HG03378 (cell line): ENCODE measurements around the gene RPS6KB2.

Source experiments
- ATAC-seq: cut with Tn5 transposase; IDR thresholded peaks from one replicate; pipeline ENCODE4 v1.9.1; 2021; ENCODE audit warnings: mild to moderate bottlenecking, moderate library complexity; ENCODE audit not compliant: unreplicated experiment

Gene RPS6KB2

GRCh38 chr11:67441098-67441563, 12.8 kb downstream of the RPS6KB2 start:
- no peak for ATAC-seq

GRCh38 chr11:67441731-67442351, 13.5 kb downstream of the RPS6KB2 start:
- no peak for ATAC-seq

DNA sequence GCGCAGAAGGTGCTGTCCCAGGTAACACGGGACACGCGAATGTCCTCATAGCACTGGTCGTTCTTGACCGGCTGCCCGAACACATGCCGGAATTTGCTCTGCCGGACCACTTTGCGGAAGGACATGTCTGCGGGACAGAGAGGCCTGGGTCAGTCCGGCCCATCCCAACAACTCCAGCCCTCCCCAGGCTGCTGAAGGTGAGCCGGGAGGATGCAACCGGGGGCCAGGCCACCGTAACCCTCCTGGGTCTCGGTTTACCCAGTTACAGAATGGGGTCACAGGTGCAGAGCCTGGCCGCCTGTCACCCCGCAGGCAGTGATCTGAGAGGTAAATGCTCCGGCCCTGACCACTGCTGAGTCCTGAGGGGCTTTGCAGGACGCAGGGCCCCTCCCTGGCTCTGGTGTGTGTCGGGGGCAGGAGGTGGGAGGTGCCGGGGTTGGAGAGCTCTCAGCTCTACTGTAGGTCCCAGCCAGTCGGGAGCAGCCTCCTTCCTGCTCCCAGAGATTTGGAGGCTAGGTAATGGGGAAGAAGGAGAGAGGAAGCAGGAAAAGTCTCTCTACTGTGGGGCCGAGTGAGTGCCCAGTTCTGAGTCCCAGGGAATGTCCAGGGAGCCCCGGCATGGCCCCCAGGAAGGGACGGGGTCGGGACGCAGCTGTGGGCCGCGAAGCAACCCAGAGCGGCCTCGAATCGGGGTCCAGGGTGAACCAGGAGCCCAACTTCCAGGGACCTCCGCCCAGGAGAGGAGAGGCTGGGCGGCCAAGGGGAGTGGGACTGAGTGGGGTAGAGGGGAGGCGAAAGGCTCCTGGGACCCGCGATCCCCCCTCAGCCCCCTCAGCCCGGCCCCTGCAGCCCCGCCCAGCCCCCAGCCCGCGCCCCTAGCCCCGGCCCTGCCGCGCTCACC, 14.5 kb downstream of the RPS6KB2 start:
- ATAC-seq, result no peak

DNA sequence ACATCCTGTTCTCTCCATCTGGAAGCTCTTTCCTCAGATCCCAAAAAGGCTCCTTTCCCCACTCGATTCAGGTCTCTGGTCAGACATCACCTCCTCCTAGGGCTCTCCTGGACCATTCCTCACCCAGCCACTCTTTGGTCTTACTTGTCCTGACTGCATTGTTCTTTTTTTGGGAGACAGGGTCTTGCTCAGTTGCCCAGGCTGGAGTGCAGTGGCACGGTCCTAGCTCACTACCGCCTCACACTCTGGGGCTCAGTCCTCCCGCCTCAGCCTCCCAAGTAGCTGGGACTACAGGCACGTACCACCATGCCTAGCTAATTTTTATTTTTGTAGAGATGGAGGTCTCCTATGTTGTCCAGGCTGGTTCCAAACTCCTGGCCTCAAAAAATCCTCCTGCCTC, 17.2 kb downstream of the RPS6KB2 start:
- no peak for ATAC-seq

- ATAC-seq, result no peak
These were observed 19.9 kb downstream of the RPS6KB2 start for GRCh38 chr11:67448220-67448609.

GRCh38 chr11:67449116-67449844, 21.0 kb downstream of the RPS6KB2 start:
- ATAC-seq, result no peak

DNA sequence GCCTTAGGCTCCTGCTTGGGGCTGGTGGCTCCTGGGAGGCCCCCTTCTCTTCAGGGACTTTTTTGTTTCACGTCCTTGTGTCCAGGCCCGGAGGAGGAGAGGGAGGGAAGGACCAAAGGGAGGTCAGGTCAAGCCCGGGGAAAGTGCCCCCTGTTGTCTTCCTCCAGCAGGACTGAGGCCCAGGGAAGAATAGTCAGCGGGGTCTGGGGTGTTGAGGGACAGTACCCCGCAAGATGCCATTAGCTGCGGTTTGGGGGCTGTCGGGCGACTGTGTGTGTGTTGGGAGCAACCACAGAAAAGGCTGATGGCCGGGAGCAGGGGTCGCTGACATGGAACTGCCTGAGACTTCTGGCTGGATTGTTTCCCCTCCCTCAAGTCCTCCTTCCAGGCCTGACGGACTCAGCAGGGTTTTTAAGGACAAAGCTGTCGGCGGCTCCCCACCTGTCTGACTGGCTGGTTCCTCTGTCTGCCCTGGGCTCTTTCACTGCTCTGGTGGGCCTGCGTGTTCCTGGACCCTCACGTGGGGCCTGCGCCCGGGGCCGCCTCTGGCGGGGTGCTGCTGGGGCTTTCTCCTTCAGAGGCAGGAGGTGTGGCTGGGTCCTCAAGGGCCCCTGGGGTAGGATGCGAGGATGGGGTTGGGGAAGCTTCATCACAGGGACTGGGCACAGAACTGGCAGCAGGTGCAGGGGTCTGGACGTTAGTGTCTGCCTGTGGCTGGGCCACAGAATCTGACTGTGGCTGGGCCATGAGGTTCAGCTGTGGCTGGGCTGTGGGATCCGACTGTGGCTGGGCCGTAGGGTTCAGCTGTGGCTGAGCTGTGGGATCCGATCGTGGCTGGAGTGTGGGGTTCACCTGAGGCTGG, 22.7 kb downstream of the RPS6KB2 start:
- no peak for ATAC-seq

DNA sequence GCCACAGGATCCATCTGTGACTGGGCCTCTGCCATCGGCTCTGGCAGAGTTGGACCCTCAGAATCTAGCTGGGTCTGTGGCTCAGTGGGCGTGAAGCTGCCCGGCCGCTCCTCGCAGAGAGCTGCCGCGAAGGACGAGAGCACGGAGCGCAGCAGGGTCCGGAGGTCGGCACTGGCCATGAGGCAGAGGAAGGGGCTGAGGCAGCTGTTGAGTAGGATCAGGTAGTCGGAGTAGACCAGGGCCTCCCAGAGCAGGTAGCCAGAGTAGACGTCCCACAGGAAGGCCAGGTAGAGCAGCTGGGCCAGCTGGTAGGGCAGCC, 23.3 kb downstream of the RPS6KB2 start:
- no peak for ATAC-seq

- ATAC-seq, result no peak
These were observed 24.1 kb downstream of the RPS6KB2 start, which contains the start of gene GPR152 for GRCh38 chr11:67452141-67452952. GPR152 (minus strand) TSS chr11:67452729; CDS start chr11:67452724, 5 bp downstream.

- no peak for ATAC-seq
These were observed 25.8 kb downstream of the RPS6KB2 start for GRCh38 chr11:67453816-67454732.

- no peak for ATAC-seq
These were observed 26.8 kb downstream of the RPS6KB2 start, which contains the start of gene CABP4 for GRCh38 chr11:67455054-67455453. CABP4 (plus strand) TSS chr11:67455354; CDS start chr11:67455424, 70 bp downstream.

GRCh38 chr11:67456068-67456705, 27.9 kb downstream of the RPS6KB2 start:
- no peak for ATAC-seq

DNA sequence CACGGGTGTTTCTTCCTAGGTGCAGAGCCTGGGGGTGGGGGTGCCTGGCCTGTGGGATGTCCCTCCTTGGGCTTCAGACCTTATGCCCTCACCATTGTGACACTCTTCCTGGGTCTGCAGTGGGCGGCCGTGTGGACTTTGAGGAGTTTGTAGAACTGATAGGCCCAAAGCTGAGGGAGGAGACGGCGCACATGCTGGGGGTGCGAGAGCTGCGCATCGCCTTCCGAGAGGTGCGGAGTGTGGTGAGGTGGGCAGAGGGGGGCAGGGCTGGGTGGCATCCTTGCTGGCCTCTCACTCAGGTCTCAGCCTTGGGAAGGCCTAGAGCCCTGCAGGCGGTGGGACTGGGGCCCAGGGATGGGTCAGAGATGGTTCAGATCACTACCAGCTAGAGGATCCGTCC, 29.2 kb downstream of the RPS6KB2 start:
- ATAC-seq, result no peak

GRCh38 chr11:67458266-67458665, 30.0 kb downstream of the RPS6KB2 start:
- no peak for ATAC-seq

- no peak for ATAC-seq
These were observed 34.9 kb downstream of the RPS6KB2 start for GRCh38 chr11:67463186-67463585.

- no peak for ATAC-seq
These were observed 35.6 kb downstream of the RPS6KB2 start for GRCh38 chr11:67463680-67464410.

DNA sequence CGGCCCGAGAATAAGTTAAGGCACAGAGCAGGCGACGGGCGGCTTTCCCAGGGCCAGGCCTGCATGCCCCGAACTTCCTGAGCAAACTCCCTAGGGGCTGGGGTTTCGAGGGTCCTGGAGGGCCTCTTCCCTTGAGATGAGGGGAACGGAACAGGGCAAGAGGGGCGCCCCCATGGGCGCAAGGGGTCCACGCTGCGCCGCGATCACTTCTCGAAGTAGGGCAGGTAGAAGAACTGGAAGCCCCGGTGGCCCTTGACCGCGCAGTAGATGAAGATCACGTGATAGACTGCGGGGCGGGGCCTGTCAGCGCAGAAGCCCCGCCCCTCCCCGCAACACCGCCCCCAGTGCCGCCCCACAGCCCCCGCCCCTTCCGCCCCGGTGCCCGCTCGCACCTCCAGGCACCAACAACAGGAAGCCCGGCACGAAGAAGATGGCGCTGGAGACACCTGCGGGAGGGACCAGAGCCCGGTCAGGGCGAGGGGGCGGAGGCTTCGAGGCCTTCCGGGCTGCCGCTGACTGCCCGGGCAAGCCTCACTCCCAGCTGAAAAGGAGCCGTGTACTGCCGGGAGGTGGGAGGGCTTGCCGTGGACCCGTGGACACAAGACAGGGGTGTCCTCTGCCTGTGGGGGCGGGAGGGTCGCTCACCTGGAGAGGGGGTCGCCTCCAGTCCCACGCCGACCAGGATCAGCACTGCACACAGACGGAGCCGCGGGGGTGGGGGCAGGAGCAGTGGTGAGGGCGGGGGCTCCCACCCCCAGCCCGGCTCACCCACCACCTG, 36.3 kb downstream of the RPS6KB2 start:
- no peak for ATAC-seq
